ENCODE data around the gene APLP2. TPM values are rescaled to one million over a fixed set of nuclear protein-coding genes. Genes with fewer than 3 reads are reported as not detected.

APLP2 gene
- total RNA-seq, 1 experiment from 2014 or later, result 317 TPM

DNA sequence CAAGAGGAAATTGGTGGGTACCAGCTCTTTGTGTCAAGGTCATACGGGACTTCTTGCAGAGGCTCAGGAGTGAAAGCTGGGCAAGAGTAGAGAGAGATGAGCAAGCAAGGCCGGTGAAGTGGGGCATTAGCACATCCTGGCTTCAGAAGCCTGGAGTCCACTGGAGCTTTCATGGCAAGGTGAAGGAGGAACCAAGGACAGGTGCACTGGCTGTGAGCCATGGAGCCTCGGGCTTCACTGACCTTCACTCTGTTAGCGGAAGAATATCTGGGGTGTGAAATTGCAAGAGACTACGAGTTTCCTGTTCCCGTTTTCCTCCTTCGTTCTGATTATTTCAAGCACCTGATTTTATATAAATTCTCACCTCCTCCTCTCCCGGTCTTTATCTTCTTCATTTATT, 64.0 kb downstream of the APLP2 start:
- Mint-ChIP-seq H3K4me1 (ENCODE audit: insufficient read depth, unreplicated experiment) (no peaks in the 10 kb centered on the region), H3K9me3 (ENCODE audit: unreplicated experiment) (no peaks in the 10 kb centered on the region), H3K27ac (ENCODE audit: low read depth, unreplicated experiment) (no peak overlapping the region), H3K4me3 (ENCODE audit: unreplicated experiment) (no peak overlapping the region), H3K36me3 (ENCODE audit: insufficient read depth, unreplicated experiment) (peaks cover 94% of the 10 kb centered on the region), H3K27me3 (ENCODE audit: insufficient read depth, unreplicated experiment) (no peaks in the 10 kb centered on the region)
- ChIA-PET CTCF (interaction anchor here (0.7 to 12.7 kb wide), 7 partner anchors 11 to 205 kb away, joined by 3 to 234 read pairs (median 21); partner anchors contain the start of gene PRDM10), POLR2A (interaction anchor here (0.6 to 6.9 kb wide), 3 partner anchors 10 to 131 kb away, joined by 3 to 38 read pairs (median 37); partner anchors contain the start of genes APLP2 and PRDM10)
- intact Hi-C loops (cut with micrococcal nuclease), result no loop called here
- DNase-seq (ENCODE audit: unreplicated experiment), result no peak
- TF ChIP-seq, protein P1, sequence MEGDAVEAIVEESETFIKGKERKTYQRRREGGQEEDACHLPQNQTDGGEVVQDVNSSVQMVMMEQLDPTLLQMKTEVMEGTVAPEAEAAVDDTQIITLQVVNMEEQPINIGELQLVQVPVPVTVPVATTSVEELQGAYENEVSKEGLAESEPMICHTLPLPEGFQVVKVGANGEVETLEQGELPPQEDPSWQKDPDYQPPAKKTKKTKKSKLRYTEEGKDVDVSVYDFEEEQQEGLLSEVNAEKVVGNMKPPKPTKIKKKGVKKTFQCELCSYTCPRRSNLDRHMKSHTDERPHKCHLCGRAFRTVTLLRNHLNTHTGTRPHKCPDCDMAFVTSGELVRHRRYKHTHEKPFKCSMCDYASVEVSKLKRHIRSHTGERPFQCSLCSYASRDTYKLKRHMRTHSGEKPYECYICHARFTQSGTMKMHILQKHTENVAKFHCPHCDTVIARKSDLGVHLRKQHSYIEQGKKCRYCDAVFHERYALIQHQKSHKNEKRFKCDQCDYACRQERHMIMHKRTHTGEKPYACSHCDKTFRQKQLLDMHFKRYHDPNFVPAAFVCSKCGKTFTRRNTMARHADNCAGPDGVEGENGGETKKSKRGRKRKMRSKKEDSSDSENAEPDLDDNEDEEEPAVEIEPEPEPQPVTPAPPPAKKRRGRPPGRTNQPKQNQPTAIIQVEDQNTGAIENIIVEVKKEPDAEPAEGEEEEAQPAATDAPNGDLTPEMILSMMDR (IDR thresholded peaks at IDR 0.05; ENCODE audit: unreplicated experiment), result no peak
- BruUV-seq (replicated peaks), result no TSS peak

GRCh38 chr11:130136107-130136506, 66.4 kb downstream of the APLP2 start:
- H3K27ac Mint-ChIP-seq (ENCODE audit: low read depth, unreplicated experiment), result no peak overlapping the region
- TF ChIP-seq, protein P1 (IDR thresholded peaks at IDR 0.05; ENCODE audit: unreplicated experiment), result no peak
- POLR2A ChIA-PET, result interaction anchor here (0.7 to 2.1 kb wide), 2 partner anchors 10 to 135 kb away, joined by 3 to 6 read pairs; no protein-coding TSS in a partner anchor
- no TSS peak for BruUV-seq (replicated peaks)
- H3K4me1 Mint-ChIP-seq (ENCODE audit: insufficient read depth, unreplicated experiment), result no peaks in the 10 kb centered on the region
- H3K4me3 Mint-ChIP-seq (ENCODE audit: unreplicated experiment), result no peak overlapping the region
- no peak for DNase-seq (ENCODE audit: unreplicated experiment)
- intact Hi-C loops (cut with micrococcal nuclease), result no loop called here
- no peaks in the 10 kb centered on the region for H3K27me3 Mint-ChIP-seq (ENCODE audit: insufficient read depth, unreplicated experiment)
- CTCF ChIA-PET, result interaction anchor here (0.9 to 12.7 kb wide), 3 partner anchors 8 to 208 kb away, joined by 3 to 234 read pairs (median 81); no protein-coding TSS in a partner anchor
- H3K36me3 Mint-ChIP-seq (ENCODE audit: insufficient read depth, unreplicated experiment), result peaks cover 90% of the 10 kb centered on the region
- no peaks in the 10 kb centered on the region for H3K9me3 Mint-ChIP-seq (ENCODE audit: unreplicated experiment)

GRCh38 chr11:130137999-130138398, 68.3 kb downstream of the APLP2 start:
- no peaks in the 10 kb centered on the region for H3K9me3 Mint-ChIP-seq (ENCODE audit: unreplicated experiment)
- ChIA-PET CTCF (interaction anchor here (0.8 to 12.7 kb wide), 2 partner anchors 8 to 210 kb away, joined by 4 to 234 read pairs; no protein-coding TSS in a partner anchor), POLR2A (interaction anchor here (2.1 kb wide), 1 partner anchor 137 kb away, joined by 6 read pairs; no protein-coding TSS in a partner anchor)
- no TSS peak for BruUV-seq (replicated peaks)
- DNase-seq (ENCODE audit: unreplicated experiment), result no peak
- no peaks in the 10 kb centered on the region for H3K27me3 Mint-ChIP-seq (ENCODE audit: insufficient read depth, unreplicated experiment)
- no peak overlapping the region for H3K4me3 Mint-ChIP-seq (ENCODE audit: unreplicated experiment)
- H3K4me1 Mint-ChIP-seq (ENCODE audit: insufficient read depth, unreplicated experiment), result no peaks in the 10 kb centered on the region
- TF ChIP-seq, protein P1 (IDR thresholded peaks at IDR 0.05; ENCODE audit: unreplicated experiment), result no peak
- no peak overlapping the region for H3K27ac Mint-ChIP-seq (ENCODE audit: low read depth, unreplicated experiment)
- peaks cover 88% of the 10 kb centered on the region for H3K36me3 Mint-ChIP-seq (ENCODE audit: insufficient read depth, unreplicated experiment)
- intact Hi-C loops (cut with micrococcal nuclease), result no loop called here

- Mint-ChIP-seq H3K4me1 (ENCODE audit: insufficient read depth, unreplicated experiment) (no peaks in the 10 kb centered on the region), H3K9me3 (ENCODE audit: unreplicated experiment) (no peaks in the 10 kb centered on the region), H3K27ac (ENCODE audit: low read depth, unreplicated experiment) (no peak overlapping the region), H3K36me3 (ENCODE audit: insufficient read depth, unreplicated experiment) (peaks cover 82% of the 10 kb centered on the region), H3K27me3 (ENCODE audit: insufficient read depth, unreplicated experiment) (no peaks in the 10 kb centered on the region), H3K4me3 (ENCODE audit: unreplicated experiment) (no peak overlapping the region)
- no peak for DNase-seq (ENCODE audit: unreplicated experiment)
- BruUV-seq (replicated peaks), result no TSS peak
- ChIA-PET CTCF (interaction anchor here (0.7 kb wide), 1 partner anchor 12 kb away, joined by 3 read pairs; no protein-coding TSS in a partner anchor), POLR2A (no interaction called here)
- TF ChIP-seq, protein P1 (IDR thresholded peaks at IDR 0.05; ENCODE audit: unreplicated experiment), result no peak
- intact Hi-C loops (cut with micrococcal nuclease), result no loop called here
Measured at GRCh38 chr11:130139401-130139800, 69.7 kb downstream of the APLP2 start.
